Fibroblast of skin of right biceps (primary cell): Measurements from ENCODE around the gene MED12.
A peak's percentile ranks its signal among the peaks of the same experiment; 100 is the strongest.
"Not testable (repeated sequence)": the region's sequence is repeated elsewhere in the genome, so short reads cannot be mapped to it uniquely, and the experiment has no call there.

Experiments
- DNase-seq: peaks from one replicate; pipeline ENCODE4 v3.0.0-alpha.2; 2013

Gene MED12

DNA sequence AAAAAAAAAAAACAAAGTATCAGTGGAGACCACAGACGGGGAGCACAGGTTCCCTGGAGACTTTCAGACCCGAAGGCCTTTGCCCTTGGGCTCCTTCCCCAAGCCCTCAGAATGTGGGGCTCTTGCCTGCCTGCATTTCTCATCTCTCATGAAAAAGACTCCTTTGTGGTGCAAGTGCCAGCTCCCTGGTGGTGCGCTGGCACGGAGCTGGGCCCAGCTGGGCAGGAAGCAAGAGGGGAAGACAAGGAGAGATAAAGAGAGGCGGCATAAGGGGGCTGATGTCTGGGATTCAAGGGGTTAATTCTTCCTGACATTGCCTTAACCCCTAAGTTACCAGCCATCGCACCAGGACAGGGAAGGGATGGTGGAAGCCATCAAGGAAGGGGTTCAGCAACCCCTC lies 48.1 kb downstream of the MED12 start:
- no peak for DNase-seq

DNA sequence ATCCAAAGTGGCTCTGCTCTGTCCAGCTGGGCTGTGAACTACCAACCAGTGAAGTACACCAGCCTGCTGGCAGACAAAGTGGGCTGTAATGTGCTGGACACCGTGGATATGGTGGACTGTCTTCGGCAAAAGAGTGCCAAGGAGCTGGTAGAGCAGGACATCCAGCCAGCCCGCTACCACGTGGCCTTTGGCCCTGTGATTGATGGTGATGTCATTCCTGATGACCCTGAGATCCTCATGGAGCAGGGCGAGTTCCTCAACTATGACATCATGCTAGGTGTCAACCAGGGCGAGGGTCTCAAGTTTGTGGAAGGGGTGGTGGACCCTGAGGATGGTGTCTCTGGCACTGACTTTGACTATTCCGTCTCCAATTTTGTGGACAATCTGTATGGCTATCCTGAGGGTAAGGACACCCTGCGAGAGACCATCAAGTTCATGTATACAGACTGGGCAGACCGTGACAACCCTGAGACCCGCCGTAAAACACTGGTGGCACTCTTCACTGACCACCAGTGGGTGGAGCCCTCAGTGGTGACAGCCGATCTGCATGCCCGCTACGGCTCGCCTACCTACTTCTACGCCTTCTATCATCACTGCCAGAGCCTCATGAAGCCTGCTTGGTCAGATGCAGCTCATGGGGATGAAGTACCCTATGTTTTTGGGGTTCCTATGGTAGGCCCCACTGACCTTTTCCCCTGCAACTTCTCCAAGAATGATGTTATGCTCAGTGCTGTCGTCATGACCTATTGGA lies 48.8 kb downstream of the MED12 start:
- DNase-seq = no peak

DNA sequence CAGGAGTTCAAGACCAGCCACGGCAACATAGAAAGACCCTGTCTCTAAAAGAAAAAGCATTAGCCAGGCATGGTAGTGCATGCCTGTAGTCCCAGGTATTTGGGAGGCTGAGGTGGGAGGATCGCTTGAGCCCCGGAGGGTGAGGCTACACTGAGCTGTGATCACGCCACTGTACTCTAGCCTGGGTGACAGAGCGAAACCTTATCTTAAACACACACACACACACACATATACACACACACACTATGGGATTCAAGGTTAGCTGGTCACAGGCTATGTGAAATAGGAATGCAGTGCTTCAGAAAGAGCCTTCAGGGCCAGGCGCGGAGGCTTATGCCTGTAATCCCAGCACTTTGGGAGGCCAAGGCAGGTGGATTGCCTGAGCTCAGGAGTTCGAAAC lies 49.7 kb downstream of the MED12 start:
- DNase-seq = no peak

DNA sequence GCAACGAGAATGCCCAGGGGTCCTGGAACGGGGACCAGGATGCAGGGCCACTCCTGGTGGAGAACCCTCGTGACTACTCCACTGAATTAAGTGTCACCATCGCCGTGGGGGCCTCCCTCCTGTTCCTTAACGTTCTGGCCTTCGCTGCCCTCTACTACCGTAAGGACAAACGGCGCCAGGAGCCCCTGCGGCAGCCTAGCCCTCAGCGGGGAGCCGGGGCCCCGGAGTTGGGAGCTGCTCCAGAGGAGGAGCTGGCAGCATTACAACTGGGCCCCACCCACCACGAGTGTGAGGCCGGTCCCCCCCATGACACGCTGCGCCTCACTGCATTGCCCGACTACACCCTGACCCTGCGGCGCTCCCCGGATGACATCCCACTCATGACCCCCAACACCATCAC lies 51.2 kb downstream of the MED12 start:
- DNase-seq = no peak

DNA sequence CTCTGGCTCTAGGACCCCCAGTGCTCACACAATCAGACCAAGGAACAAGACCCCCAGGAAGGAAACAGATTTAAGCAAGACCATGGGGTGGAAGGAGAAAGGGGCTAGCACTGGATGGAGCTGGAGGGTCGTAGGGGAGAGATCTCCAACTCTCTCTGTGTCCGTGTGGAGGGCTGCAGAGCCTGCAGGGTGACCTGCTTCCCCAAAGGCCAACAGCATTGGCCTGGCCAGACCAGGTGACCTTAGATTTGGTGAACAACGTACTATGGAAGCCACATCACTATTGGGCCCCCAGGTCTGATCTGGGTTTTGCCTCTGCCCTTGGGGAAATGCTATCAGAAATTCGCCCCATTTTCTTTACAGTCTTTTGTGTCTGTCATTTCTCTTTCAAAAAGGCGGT lies 52.3 kb downstream of the MED12 start:
- no peak for DNase-seq

DNA sequence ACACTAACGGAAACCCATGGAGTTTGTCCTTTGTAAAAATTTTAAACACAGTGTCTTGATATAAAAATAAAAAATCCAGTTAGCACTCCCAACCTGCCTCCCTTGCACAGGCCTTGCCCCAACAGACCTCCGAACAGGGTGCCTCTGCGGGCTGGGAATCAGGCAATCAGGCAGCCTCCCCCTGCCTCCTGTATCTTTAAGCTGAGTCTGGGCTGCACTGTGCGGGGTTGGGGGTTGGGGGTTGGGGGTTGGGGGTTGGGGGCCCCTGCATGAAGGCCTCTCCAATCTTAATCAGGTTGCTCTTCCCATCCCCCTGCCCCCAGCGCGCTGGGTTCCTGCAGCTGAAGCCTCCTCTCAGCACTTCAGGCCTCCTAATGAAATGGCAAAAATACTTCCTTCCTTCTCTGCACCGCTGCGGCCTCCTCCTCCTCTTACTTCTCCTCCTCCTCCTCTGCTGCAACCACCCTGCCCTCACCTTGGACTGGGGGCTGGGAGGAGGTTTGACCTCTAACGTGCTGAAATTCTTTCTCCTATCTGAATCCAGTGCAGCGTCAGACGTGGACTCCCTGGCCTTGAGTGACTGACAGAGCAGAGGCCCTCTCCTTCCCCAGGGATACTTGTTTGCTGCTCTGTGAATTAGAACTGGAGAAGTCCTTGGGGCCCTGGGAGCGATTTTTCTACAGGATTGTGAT lies 52.9 kb downstream of the MED12 start:
- no peak for DNase-seq

DNA sequence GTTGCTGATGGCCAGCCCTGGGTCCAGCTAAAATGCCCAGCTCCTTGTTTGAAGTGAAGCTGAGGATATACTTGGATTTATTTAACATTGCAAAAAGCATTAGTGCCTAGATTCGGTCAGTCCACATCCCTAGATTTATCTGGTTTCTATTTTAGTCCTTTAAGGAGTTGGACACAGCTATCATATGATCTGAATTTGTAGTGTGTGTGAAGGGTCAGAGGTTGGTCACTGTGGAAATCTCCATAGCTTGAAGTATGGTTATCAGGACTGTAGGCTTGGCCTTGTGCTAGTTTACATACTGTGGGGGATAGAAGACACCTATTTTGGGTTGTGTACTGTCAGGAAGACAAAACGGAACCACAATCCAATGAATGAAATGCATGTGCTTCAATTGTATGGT lies 55.0 kb downstream of the MED12 start:
- no peak for DNase-seq

DNA sequence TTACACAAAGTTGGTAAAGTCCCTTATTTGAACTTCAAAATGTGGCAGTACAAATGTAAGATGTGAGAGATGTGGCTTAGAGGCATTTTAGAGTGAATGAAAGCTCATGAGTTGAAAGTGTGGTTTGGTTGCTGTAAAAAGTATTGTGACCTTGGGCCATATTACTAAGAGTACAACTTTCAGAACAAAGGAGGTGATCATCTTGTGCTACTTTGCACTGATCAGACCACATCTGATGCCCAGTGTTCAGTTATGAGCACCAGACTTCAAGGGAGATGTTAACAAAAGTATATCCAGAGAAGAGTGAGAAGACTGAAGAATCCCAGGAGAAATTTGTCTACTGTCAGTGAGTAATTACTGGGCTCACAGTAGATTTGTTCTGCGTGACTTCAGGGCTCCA lies 56.4 kb downstream of the MED12 start:
- no peak for DNase-seq

DNA sequence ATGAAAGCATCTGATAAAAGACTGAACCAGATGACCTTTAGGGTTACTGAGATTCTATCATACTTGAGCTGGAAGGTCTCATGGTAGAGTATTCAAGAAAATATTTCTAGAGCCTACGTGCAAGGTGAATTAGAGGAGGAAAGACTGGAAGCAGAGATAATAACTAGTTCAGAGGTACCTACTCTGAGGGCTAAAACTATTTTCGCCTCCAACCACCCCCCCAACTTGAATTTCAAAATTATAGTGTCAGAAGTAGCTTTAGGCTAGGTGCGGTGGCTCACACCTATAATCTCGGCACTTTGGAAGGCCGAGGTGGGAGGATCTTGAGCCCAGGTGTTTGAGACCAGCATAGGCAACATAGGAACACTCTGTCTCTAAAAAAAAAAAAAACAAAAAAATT lies 57.1 kb downstream of the MED12 start:
- DNase-seq = no peak

DNA sequence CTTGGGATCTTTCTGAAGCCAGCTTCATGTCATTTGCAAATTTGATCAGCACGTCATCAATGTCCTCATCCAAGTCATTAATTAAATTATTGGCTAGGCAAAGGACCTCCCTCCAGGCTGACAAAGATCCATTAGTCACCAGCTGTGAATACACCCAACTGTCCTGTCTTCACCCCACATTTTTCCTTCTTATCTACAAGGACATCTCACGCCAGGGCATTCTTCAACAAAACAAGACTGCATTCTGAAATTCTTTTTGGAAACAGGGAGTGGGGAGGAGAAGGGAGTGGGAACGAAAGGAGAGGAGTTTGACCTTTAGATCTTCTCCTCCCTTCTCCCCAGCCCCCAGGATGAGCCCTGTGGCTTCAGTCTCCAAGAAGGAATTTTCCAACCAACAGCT lies 58.9 kb downstream of the MED12 start:
- DNase-seq = peak; percentile 31

DNA sequence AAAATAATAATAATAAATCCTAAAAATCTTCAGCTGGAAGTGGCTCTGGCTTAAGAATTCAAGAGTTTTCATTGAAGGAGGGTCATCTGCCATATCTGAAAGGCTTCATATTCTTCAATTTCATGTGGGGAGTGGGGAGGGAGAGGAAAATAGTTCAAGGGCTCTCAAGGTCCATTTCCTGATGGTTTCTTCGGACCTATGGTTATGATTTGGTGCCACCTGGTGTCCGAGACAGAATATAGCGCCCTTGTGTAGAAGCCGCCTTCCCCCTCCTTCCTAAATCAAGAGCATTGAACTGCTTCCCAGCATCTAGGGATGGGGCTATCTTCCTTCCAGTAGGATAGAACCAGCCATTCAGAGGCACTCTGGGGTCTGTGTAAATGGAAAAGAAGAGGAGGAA lies 60.5 kb downstream of the MED12 start:
- peak; percentile 55 for DNase-seq

DNA sequence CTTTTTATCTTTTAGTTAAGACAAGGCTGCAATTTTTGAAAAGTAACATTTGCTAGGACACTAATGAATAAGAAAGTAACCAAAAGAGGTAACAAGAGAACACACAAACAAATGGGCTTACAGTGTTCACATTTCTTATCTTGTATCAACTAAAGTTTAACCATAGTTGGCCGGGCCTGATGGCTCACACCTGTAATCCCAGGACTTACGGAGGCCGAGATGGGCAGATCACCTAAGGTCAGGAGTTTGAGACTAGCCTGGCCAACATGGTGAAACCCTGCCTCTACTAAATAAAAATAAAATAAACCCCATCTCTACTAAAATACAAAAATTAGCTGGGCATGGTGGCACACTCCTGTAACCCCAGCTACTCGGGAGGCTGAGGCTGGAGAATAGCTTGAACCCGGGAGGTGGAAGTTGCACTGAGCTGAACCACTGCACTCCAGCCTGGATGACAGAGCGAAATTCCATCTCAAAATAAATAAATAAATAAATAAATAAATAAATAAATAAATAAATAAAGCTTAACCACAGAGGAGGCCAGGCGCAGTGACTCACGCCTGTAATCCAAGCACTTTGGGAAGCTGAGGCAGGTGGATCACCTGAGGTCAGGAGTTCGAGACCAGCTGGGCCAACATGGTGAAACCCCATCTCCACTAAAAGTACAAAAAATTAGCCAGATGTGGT lies 62.3 kb downstream of the MED12 start:
- DNase-seq = not testable (repeated sequence)

DNA sequence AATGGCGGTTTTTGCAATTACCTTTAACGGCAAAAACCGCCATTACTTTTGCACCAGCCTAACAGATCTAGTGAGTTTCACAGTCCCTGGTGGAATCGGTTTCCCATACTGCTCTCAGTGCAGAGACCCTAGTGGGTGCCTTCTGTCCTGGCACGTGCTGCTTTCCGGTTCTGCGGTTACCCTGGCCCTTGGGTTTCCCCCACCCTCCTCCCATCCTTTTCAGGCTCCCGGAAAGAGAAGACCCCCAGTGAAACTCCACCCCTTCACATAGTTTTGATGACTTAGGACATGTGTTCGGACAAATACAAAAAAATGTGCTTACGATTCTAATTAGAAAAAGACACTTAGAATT lies 63.1 kb downstream of the MED12 start:
- no peak for DNase-seq

DNA sequence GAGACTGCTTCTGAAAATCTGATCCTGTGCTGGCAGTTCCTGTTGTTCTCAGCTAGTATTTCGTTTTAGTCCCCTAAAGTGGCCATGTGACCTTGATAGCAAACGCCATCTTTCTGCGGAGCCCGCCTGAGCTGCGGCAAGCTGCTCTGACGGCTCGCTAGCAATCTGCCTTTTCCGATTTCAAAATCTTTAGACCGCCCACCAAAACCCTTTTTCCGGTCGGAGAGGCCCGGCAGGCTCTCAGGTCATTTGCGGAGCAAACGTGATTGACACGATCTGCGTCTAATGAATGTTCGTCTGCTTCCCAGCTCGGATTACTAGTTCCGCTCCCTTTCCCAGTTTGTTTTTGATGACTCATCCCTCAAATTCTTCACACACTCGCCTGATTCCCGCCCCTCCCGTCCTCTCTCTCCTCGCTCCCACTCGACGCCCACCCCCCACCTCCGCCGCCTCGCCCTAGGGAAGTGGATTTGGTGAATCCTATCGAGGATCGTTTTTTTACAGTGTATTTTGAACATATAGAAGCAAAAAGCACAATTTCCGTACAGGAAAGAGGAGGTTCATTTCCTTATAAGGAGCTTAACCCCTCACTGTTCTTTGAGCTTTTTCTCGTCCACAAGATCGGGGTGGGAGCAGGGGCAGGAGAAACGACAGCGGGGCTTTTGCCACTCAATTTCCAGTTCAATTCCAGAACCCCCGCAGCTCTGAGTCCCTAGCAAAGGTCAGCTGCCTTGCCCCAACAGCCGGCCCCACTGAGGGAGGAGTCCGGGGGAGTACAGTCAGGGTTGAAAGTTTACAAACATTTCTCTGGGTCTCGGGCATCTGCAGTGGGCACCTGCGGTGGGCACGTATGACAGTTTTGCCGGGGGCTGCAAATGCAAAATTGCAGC lies 63.8 kb downstream of the MED12 start:
- DNase-seq = peak; percentile 98

DNA sequence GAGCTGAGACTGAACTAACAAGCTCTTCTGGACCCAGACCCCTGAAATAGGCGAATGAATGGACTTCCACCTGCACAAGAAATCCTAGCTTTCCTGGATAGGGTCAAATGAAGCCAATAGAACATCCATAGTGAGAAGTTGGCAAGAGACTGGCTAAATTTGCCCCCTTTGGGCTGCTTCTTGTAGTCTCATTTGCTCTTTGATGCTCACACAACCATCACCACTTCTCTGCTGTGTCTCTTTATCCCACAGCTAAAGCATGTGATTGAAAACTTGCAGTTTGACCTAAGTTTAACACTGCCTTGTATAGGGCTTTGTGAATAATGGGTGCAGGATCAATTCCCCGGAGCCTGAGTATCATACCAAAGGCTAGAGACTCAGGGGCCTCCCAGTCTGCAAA lies 64.5 kb downstream of the MED12 start:
- DNase-seq = no peak

DNA sequence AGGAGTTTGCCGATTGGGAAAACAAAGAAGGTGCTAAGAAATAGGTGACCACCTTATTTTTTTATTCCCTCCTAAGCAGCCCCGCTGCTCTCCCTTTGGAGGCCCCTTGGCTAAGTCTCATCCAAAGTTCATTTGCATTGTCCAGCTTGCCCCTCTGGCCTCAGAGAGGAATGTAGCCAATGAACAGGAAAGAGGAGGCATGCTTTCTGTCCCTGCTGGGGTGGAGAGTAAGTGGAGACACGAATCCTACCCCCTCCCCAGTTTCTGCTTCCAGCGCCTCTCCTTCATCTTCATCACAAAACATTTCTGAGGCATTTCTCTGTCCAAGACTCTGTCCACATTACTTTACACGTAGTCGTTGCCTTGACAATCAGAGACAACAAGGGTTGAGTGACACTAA lies 64.9 kb downstream of the MED12 start:
- no peak for DNase-seq

DNA sequence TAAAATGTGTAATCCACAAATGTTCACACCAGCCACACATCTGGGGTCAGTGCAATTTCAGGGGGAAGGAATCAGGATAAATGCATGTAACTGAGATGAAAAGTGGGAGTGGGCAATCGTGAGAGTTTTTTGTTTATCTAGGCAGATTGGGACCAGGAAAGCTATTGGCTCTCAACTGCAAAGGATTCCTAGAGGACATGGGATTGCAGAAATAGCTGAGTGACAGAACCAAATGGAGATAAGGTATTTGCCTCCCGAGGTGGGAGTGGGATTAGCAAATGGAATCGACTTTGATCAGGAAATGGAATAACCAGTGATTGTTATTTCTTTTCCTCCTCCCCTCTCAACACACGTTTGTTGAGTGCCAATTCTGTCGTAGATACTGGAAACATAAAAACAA lies 65.7 kb downstream of the MED12 start:
- no peak for DNase-seq

DNA sequence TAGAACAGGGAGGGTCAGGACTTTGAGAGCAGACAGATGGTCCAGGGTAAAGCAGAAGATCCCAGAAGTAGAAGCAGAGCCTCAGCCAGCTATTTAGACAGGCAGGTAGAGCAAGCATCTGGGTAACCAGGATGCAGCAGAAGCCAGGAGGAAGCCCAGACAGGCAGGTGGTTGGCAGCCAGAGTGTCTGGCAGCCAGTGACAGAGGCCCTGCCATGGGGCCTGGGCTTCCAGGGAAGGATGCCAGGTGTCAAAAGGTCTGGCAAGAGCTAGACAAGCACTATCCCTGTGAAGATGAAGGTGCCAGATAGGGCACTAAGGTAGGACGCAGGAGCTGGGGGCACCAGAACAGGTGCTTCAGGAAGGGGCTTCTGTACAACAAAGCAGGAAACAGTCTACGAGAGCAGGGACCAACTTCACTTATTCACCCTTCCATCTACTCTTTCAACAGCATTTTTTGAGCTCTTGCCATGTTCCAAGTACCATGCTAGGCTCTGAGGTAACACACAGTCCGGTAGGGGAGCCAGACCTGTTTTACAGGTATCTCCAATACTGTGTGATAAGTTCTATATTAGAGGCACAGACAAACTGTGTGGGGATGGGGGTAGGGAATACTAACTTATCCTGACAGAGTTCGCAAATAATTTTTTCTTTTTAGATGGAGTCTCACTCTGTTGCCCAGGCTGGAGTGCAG lies 66.6 kb downstream of the MED12 start:
- no peak for DNase-seq

DNA sequence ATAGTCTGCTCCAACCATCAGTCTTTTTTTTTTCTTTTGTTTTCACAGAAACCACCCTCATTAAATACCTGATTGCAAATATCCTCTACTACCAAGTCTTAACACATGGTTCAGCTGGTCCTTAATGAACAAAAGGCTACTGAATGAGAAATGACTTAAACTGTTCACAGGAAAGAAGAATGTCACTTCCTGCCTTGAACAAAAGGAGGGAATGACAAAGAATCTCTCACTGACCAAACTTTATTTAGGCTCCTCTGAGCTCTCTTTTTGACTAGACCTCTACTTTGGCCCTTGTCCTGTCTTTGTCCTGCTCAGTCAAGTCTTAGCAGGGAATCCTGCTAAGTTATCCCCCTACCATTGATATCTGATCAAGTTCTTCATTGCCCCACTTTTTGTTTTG lies 72.9 kb downstream of the MED12 start:
- DNase-seq = no peak
